Stimulated activated CD8-positive, alpha-beta memory T cell treated with anti-CD3 and anti-CD28 coated beads, Interleukin-12 subunit alpha, Interleukin-12 subunit beta, amount 100 ng/mL, for 1 hour (primary cell): ENCODE results near the gene ZCWPW1.
"Not testable (repeated sequence)": the region's sequence is repeated elsewhere in the genome, so short reads cannot be mapped to it uniquely, and the experiment has no call there.

ENCODE experiments used
- DNase-seq: peaks from one replicate; pipeline ENCODE4 v3.0.0-alpha.2; 2020; ENCODE audit warnings: low read depth

ZCWPW1 gene

DNA sequence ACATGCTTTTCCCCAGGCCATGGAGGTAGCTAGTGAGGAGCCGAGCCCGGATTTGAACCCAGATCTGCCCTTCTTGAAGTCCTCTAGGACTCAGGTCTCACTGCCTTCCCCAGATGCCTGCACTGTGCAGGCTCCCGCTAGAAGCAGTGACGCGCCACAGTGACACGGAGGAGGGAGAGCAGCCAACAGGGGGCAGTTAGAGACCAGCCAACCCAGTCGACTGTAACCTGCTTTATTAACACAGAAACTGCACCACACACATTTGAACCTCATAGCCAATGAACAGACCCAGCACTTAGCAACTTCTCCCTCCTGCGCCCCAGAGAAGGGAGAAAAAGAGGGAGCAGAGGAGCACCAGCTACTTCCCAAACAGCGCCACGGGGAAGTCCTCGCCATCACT, 27.8 kb downstream of the ZCWPW1 start:
- DNase-seq: no peak

DNA sequence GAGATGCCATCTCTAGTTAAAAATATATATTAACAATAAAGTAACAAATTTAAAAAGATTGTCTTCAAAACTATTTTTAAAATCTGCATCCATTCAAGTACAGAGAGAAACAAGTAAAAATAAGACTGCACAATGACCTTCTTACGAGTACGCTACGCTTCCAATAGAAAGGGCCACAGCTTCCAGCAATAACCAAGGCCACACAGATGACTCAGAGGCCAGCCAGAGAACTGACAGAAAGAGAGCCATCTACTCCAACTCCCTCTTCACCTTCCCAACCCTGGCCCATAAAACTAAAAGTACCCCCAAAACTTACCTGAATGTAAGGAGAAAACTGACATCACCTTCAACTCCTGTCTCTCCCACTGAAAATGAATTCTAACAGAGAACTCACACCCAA, 28.5 kb downstream of the ZCWPW1 start:
- DNase-seq: no peak

DNA sequence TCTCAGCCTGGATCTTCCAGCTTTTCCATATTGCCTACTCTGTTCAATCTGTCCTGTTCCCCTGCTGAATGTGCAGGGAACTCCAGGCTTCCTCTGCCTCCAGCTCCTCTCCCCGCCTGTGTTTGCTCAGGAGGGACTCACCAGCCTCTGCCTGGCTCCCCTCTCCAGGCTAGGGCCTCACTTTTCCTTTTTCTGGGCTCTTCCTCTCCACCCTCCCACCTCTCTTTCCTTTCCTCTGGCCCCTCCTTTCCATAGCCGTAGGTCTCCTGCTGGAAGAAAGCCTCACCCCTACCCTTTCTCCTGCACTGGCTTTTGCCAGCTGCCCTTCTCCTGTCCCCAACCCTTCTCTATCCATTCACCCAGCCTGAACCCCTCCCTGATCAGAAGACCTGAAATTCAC, 30.3 kb downstream of the ZCWPW1 start:
- DNase-seq: no peak

DNA sequence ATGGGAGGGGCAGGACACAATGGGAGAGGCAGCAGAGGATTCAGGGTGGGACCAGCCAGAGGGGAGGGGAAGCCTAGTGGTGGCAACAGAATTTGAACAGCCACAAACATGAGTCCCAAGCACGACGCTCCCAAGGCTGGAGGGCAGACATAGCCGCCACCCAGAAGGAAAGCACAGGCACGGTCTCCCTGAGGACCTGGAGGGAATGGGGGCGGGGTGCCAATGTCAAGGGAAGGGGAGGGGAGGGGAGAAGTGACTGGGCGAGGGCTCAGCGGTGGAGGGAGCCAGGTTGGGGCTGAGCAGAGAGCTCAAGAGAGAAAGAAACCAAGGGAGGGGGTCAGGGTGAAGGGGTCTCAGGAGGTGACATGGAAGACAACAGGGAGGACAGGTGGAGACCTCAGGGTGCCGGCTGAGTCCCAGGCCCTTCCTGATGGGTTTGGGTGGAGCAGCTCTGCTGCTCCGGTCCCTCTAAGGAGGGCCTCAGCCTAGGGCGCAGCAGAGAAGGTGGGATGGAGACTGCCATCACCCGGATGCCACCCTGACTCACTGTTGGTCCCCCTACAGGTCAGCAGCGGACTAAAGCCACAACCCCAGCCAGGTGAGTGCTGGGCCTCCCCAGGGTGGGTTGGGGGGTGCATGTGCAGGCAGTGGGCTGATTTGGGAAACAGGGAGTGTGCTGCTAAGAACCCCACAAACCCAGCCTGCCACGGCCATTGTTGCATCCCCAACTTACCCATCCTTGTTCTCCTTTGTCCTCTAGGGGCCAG, 31.0 kb downstream of the ZCWPW1 start:
- DNase-seq: no peak

DNA sequence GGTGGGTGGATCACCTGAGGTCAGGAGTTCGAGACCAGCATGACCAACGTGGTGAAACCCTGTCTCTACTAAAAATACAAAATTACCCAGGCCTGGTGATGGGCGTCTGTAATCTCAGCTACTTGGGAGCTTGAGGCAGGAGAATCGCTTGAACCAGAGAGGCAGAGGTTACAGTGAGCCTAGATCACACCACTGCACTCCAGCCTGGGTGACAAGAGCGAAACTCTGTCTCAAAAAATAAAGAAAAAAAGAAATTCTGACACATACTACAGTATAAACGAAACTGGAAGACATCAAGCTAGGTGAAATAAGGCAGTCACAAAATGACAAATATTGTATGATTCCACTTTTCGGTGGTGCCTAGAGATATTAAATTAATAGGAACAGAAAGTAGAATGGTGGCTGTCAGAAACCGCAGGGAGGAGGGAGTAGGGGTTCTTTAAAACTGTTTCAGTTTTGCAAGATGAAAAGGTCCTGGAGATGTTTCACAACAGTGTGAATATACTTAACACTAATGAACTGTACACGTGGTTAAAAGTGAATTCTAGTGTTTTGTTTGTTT, 32.0 kb downstream of the ZCWPW1 start:
- no peak for DNase-seq

DNA sequence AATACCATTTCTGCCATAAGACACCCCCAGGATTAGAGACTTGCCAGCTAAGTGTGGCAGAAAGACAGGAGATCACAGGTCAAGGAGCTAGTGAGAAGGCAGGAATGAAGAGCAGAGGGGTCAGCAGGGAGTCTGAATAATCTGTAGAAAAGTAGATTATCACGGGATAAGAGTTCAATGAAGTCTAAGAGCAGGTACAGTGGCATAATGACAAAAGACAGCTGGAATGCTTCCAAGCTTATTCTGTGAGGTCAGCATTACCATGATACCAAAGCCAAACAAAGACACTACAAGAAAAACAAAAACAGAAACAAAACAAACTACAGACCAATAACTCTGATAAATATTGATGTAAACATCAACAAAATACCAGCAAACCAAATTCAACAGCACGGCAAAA, 34.4 kb downstream of the ZCWPW1 start:
- no peak for DNase-seq

DNA sequence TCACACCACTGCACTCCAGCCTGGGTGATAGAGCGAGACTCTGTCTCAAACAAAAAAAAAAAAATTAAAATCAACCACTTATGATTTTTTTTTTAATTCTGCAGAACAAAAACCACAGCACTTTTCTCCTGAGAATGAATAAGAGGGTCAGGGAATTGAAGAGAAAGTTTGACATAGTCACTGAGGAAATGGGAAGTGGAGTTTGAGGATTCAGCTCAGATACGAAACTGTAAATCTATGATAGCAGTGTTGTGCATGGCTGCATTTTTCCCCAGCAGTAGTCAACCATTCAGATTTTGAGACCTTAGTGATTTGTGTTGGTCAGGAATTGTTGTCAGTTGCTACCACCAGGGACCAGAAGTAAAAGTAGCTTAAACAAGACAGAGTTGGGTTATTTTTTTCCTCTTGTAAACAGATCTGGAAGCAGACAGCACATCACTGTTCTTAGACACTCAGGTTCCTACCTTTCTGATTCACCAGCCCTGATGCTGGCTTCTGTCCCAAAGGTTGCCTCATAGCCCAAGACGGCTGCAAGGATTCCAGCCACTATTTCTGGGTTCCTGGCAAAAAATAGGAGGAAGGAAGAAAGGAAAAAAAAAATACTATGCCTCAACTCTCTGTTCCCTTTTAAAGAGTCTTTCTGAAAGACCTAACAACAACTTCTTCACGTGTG, 35.1 kb downstream of the ZCWPW1 start:
- no peak for DNase-seq

DNA sequence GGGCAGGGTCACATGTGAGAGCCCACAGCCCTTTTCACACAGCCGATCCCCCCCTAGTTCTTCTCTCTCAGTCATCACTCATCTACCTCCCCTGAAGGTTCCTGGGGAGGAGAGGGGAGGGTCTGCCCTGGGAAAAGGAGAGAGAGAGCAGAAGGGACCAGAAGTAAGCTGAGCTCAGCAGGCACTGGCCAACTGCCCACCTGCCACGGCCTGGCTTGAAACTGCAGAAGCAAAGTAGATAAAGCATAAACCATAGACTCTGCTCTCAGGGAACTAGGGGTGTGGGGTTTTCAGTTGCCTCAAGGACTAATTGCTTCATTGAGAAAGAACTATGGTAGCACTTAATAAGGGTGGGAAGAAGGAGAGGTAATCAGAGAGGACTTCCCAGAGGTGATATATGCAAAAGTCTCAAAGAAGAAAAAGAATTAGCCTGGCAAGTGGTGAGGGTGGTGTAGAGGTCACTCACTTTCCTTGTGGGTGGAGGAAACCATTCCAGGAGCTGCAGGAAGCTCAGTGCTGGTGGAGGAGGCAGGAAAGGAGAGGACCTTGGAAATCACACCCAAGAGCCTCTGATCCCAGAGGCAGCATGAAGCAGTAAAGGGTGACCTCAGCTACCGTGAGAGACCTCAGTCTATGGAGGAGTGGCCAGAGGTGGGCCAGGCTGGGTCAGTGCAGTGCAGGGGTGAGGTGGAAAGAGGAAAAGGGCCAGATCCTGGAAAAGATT, 38.1 kb downstream of the ZCWPW1 start:
- DNase-seq: no peak

DNA sequence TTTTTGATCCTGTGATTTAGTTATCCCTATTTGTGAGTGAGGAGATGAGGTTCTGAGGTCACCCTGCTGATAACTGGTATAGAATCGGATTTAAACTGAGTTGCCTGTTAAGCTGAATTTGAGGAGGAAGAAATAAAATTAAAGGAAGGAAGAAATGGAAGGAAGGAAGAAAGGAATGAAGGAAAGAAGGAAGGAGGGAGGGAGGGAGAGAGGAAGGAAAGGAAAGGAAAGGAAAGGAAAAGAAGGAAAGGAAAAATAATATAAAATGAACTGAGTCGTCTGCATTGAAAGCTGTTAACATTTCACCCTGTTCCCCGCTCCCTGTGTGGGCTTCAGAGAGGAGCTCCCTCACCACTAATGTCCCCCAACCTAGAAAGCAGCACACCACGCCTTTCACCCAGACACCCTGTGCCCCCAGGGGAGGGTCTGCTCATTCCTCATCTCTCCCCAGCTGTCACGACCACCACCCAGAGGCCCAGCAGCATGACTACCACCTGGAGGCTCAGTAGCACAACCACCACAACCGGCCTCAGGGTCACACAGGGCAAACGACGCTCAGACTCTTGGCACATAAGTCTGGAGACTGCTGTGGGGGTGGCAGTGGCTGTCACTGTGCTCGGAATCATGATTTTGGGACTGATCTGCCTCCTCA, 38.9 kb downstream of the ZCWPW1 start:
- DNase-seq: no peak

DNA sequence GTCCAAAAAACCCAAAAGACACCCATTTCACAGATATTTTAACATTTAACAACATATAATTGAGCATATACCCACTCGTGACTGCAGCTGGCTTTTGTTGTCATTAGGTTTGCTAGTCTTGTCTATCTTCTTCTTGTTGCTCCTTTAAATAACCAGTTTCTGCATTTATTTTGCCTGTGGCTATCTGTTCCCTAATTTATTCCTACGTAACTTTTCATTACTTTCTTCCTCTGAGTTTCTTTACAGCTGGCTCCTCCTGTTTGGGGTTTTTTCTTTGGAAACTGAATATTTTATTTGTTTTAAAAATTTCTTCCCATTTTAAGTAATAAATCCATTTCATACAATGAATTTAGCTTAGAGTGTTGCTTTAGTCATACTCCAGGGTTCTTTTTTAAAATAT, 40.8 kb downstream of the ZCWPW1 start:
- DNase-seq: no peak

DNA sequence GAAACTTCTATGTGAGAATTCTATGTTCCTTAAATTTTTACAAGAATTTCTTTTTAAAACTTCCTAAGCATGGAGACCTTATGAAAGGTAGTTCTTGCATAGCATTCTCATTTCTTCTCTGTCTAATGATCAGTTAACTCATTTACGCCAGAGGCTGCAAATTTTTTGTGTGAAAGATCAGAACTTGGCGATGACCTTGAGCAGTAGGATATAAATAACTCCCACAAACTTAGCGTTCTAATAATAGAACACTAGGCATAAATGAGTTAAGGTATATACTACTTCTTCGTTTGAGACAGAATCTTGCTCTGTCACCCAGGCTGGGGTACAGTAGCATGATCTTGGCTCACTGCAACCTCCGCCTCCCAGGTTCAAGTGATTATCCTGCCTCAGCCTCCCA, 41.6 kb downstream of the ZCWPW1 start:
- no peak for DNase-seq

DNA sequence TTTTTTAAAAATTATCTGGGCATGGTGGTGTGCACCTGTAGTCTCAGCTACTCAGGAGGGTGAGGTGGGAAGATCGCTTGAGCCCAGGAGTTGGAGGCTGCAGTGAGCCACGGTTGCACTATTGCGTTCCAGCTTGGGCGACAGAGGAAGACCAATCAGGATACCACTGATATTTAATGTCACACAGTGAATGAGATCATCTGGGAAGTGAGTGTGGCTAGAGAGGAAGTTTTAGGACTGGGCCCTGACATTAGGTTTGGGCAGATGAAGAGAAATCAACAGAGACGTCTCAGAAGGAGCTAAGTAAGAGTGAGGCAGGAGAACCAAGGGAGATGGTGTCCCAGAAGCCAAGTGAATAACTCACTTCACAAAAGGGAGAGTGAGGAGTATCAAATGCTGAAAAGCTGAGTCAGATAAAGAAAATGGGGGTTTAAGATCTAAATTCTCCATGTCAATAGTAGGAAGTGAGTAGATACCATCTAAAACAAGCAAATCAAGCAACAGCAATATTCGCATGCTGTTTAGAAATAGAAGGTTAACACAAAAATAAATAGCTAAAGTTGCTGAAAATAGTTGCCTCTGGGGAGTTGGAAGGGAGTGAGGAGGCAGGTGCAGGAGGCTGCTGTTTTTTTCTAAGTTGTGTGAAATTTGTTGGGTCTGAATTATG, 43.7 kb downstream of the ZCWPW1 start:
- DNase-seq: no peak

DNA sequence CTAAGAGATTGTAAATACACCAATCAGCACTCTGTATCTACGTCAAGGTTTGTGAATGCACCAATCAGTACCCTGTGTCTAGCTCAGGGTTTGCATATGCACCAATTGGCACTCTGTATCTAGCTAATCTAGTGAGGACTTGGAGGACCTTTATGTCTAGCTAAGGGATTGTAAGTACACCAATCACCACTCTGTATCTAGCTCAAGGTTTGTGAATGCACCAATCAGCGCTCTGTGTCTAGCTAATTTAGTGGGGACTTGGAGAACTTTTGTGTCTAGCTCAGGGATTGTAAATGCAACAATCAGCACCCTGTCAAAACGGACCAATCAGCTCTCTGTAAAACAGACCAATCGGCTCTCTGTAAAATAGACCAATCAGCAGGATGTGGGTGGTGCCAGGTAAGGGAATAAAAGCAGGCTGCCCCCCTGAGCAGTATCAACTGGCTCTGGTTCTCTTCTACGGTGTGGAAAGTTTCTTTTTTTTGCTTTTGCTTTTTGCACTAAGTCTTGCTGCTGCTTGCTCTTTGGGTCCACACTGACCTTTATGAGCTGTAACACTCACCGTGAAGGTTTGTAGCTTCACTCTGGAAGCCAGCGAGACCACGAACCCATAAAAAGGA, 46.2 kb downstream of the ZCWPW1 start:
- DNase-seq: not testable (repeated sequence)

DNA sequence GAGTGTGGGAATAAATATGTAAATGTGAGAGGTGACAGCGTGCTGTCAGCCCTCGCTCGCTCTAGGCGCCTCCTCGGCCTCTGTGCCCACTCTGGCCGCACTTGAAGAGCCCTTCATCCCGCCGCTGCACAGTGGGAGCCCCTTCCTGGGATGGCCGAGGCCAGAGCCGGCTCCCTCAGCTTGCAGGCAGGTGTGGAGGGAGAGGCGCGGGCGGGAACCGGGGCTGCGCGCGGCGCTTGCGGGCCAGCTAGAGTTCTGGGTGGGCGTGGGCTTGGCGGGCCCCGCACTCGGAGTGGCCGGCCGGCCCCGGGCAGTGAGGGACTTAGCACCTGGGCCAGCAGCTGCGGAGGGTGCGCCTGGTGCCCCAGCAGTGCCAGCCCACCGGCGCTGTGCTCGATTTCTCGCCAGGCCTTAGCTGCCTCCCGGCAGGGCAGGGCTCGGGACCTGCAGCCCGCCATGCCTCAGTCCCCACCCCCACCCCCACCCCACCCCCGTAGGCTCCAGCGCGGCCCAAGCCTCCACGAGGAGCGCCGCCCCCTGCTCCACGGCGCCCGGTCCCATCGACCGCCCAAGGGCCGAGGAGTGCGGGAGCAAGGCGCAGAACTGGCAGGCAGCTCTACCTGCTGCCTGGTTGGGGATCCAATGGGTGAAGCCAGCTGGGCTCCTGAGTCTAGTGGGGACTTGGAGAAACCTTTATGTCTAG, 46.8 kb downstream of the ZCWPW1 start:
- not testable (repeated sequence) for DNase-seq

DNA sequence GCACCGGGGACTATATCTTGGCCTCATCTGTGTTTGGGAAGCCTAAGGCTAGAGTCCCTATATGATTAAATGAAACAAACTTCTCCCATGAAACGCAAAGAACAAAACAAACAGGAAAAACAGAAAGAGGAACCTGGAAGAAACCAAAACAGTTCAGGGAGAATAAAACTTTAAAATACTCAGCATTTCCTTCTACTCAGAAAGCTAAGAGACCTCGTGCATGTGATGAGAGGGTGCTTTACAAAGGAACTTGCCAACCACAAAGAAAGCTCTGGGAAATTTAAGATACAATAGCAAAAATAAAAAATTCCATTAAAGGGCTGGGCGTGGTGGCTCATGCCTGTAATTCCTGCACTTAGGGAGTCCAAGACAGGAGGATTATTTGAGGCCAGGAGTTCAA, 48.3 kb downstream of the ZCWPW1 start:
- no peak for DNase-seq

DNA sequence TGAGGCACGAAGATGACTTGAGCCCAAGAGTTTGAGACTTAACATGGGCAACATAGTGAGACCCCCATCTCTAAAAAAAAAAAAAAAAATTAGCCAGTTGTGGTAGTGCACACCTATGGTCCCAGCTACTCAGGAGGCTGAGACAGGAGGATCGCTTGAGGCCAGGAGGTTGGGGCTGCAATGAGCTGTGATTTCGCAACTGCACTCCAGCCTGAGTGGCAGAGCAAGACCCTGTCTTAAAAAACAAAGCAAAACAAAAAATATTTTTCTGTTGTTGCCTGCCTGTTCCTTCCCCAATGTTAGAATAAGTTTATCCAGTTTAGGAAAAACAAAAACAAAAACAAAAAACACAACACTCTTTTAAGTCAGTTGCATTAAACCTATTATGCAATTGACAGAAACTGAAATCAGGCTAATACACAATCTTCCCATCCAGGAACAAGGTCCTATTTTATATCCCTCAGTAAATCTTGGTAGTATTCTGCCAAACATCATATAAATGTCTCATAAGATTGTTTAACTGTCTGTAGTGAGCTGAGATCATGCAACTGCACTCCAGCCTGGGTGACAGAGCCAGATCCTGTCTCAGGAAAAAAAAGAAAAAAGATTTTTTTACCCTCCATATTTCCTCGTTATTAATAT, 50.3 kb downstream of the ZCWPW1 start:
- no peak for DNase-seq

DNA sequence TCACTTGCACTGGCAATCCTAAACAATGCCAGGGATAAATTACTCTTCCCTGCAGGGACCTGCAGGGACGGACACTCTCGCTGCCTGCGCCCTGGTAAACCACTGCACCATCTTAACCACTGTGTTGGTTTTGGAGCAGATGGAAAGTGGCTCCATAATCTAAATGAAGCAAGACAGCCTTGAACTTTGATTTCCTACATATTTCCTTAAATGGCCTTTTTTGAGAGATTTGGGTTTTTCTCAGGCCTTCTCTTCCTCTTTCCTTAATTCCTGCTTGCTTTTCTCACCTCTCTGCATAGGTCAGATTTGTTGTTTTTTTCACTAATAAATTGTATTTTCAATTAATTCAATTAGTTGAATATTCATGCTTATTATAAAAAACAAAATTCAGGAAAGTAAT, 52.4 kb downstream of the ZCWPW1 start:
- no peak for DNase-seq

DNA sequence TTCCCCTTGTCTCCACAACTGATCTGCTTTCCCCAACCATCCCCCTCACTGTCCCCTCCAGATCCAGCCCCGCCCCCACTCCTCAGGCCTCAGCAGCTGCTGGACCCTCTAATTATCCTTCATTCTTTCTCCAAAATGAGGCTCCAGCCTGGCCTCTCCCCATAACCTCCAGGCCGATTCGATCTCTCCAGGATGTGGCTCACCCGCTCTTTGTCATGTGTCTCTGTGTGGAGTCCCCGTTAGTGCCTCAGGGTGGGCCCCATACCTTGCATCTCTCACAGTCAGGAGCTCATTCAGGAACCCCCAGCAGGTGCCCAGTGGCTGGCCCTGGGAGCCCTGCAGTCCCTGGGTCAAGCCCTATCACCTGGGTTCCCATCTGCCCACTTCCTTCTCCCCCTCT, 53.9 kb downstream of the ZCWPW1 start:
- no peak for DNase-seq

DNA sequence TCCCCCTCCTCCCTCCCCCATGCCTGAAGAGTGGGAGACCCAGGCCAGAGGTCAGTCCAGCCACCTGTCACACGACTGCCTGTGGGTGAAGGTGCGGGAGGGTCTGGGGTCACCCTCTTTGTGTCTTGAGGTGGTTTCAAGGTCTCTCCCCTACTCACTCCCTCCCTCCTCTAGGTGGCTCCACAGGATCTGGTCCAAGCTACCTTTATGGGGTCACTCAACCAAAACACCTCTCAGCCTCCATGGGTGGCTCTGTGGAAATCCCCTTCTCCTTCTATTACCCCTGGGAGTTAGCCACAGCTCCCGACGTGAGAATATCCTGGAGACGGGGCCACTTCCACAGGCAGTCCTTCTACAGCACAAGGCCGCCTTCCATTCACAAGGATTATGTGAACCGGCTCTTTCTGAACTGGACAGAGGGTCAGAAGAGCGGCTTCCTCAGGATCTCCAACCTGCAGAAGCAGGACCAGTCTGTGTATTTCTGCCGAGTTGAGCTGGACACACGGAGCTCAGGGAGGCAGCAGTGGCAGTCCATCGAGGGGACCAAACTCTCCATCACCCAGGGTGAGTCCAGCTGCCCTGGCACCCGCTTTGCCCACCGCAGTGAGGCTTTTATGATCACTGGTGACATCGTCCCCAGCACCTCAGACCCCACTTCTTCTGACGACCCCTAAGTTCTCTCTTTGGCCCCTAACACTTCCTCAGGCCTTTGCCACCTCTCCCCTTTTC, 54.5 kb downstream of the ZCWPW1 start:
- DNase-seq: not testable (repeated sequence)
